ENCODE results near the gene GRK4. TPM values are rescaled to one million over a fixed set of nuclear protein-coding genes. Genes with fewer than 3 reads are reported as not detected.
A peak's percentile ranks its signal among the peaks of the same experiment; 100 is the strongest.

Gene GRK4
- total and polyA plus RNA-seq, 4 donors = 1.0 to 2.2 (median 1.8) TPM

DNA sequence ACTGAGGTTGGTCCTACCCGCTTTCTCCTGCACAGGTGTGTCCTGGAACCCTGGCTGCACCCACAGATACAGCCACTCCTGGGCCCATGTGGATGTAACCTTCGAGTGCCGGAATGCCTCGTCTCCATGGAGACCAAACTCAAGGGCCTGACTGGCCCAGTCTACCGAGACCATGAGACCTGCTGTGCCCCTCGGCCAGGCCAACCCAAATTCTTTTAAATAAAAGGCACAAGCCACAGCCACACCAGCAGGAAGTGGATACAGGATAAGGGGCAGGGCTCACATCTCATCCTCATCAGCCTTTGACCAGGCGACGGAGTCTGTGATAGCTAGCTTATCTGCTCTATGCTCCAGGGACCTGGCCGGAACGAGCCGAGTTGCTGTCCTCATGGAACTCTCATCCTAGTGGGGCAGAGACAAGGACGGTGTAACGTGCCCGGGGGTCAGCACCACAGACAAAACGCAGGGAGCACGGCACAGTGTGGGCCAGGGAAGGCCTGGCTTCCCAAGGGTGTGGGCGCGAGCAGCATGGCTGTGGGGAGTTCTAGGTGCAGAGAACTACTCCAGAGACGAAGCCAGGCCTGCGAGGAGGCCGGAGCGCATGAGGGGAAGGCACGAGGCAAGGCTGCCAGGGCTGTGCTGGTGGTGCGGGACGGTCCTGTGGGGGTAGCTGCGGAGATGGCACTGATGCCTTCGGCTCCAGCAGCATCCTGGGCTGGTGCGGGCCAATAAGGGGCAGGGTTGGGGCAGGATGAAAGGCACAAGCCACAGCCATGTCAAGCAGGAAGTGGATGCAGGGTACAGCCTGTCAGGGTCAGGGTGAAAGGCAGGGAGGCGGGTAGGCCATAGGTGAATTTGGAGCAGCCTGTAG is 22.9 kb upstream of the GRK4 start:
- Histone ChIP-seq H3K36me3 (ENCODE audit: control insufficient read depth in 4 of 4, insufficient read depth in 3 of 4, low read depth in 1 of 4, low read length in 3 of 4) (peaks cover 32 to 69% (median 40%) of the 10 kb centered on the region in 4 donors), H3K27ac (ENCODE audit: low read depth in 1 of 2, low read length in 2 of 2) (no peak overlapping the region), H3K27me3 (ENCODE audit: control insufficient read depth in 4 of 4, insufficient read depth in 4 of 4, low read length in 3 of 4) (no peaks in the 10 kb centered on the region), H3K9ac (ENCODE audit: low read depth in 1 of 2, low read length in 2 of 2) (no peak overlapping the region), H3K4me1 (ENCODE audit: control insufficient read depth in 4 of 4, insufficient read depth in 4 of 4, low read length in 3 of 4) (peaks cover 3 to 18% (median 9%) of the 10 kb centered on the region in 4 donors), H3K4me3 (ENCODE audit: low read depth in 1 of 3, low read length in 3 of 3) (no peak overlapping the region), H3K9me3 (ENCODE audit: control insufficient read depth in 4 of 4, low read length in 3 of 4) (no peaks in the 10 kb centered on the region)
- peak; percentile 28 for DNase-seq (ENCODE audit: low spot score)
- WGBS = 96% methylated on average over 29 of the region's 29 CpGs
- TF ChIP-seq SP1 (IDR thresholded peaks at IDR 0.05) (no peak), JUND (IDR thresholded peaks at IDR 0.05) (no peak), RXRA (IDR thresholded peaks at IDR 0.05) (no peak), TAF1 (conservative IDR thresholded peaks at IDR 0.05) (no peak)
- TF ChIP-seq, protein P1, sequence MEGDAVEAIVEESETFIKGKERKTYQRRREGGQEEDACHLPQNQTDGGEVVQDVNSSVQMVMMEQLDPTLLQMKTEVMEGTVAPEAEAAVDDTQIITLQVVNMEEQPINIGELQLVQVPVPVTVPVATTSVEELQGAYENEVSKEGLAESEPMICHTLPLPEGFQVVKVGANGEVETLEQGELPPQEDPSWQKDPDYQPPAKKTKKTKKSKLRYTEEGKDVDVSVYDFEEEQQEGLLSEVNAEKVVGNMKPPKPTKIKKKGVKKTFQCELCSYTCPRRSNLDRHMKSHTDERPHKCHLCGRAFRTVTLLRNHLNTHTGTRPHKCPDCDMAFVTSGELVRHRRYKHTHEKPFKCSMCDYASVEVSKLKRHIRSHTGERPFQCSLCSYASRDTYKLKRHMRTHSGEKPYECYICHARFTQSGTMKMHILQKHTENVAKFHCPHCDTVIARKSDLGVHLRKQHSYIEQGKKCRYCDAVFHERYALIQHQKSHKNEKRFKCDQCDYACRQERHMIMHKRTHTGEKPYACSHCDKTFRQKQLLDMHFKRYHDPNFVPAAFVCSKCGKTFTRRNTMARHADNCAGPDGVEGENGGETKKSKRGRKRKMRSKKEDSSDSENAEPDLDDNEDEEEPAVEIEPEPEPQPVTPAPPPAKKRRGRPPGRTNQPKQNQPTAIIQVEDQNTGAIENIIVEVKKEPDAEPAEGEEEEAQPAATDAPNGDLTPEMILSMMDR (IDR thresholded peaks at IDR 0.05; ENCODE audit: low read depth, low read length, missing input control) = no peak
- TF ChIP-seq, protein P2, sequence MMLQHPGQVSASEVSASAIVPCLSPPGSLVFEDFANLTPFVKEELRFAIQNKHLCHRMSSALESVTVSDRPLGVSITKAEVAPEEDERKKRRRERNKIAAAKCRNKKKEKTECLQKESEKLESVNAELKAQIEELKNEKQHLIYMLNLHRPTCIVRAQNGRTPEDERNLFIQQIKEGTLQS (IDR thresholded peaks at IDR 0.05) = no peak

- no peak overlapping the region for H3K4me3 ChIP-seq (ENCODE audit: low read depth in 1 of 3, low read length in 3 of 3)
- H3K27ac ChIP-seq (ENCODE audit: low read depth in 1 of 2, low read length in 2 of 2) = no peak overlapping the region
- no peak overlapping the region for H3K9ac ChIP-seq (ENCODE audit: low read depth in 1 of 2, low read length in 2 of 2)
- TF ChIP-seq, protein P3, sequence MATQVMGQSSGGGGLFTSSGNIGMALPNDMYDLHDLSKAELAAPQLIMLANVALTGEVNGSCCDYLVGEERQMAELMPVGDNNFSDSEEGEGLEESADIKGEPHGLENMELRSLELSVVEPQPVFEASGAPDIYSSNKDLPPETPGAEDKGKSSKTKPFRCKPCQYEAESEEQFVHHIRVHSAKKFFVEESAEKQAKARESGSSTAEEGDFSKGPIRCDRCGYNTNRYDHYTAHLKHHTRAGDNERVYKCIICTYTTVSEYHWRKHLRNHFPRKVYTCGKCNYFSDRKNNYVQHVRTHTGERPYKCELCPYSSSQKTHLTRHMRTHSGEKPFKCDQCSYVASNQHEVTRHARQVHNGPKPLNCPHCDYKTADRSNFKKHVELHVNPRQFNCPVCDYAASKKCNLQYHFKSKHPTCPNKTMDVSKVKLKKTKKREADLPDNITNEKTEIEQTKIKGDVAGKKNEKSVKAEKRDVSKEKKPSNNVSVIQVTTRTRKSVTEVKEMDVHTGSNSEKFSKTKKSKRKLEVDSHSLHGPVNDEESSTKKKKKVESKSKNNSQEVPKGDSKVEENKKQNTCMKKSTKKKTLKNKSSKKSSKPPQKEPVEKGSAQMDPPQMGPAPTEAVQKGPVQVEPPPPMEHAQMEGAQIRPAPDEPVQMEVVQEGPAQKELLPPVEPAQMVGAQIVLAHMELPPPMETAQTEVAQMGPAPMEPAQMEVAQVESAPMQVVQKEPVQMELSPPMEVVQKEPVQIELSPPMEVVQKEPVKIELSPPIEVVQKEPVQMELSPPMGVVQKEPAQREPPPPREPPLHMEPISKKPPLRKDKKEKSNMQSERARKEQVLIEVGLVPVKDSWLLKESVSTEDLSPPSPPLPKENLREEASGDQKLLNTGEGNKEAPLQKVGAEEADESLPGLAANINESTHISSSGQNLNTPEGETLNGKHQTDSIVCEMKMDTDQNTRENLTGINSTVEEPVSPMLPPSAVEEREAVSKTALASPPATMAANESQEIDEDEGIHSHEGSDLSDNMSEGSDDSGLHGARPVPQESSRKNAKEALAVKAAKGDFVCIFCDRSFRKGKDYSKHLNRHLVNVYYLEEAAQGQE (IDR thresholded peaks at IDR 0.05) = no peak
- TF ChIP-seq FOXA1 (IDR thresholded peaks at IDR 0.05) (no peak), SP1 (IDR thresholded peaks at IDR 0.05) (no peak), HNF4G (IDR thresholded peaks at IDR 0.05) (no peak), GABPA (IDR thresholded peaks at IDR 0.05 in 1 of 2, conservative IDR thresholded peaks at IDR 0.05 in 1 of 2) (no peak), TAF1 (conservative IDR thresholded peaks at IDR 0.05) (no peak), EGR1 (IDR thresholded peaks at IDR 0.05; ENCODE audit: low read depth in 2 of 2) (no peak), YY1 (IDR thresholded peaks at IDR 0.05) (no peak), JUND (IDR thresholded peaks at IDR 0.05) (no peak), NR2F2 (IDR thresholded peaks at IDR 0.05) (no peak), HNF4A (conservative IDR thresholded peaks at IDR 0.05) (no peak), FOXA2 (IDR thresholded peaks at IDR 0.05) (no peak)
- TF ChIP-seq, protein P1 (IDR thresholded peaks at IDR 0.05; ENCODE audit: low read depth, low read length, missing input control) = no peak
- TF ChIP-seq, protein P4, sequence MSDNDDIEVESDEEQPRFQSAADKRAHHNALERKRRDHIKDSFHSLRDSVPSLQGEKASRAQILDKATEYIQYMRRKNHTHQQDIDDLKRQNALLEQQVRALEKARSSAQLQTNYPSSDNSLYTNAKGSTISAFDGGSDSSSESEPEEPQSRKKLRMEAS (IDR thresholded peaks at IDR 0.05) = no peak
- TF ChIP-seq, protein P2 (IDR thresholded peaks at IDR 0.05) = no peak
- peak; percentile 30 for DNase-seq (ENCODE audit: low spot score)
- no peaks in the 10 kb centered on the region for H3K27me3 ChIP-seq (ENCODE audit: control insufficient read depth in 4 of 4, insufficient read depth in 4 of 4, low read length in 3 of 4)
- no peaks in the 10 kb centered on the region for H3K9me3 ChIP-seq (ENCODE audit: control insufficient read depth in 4 of 4, low read length in 3 of 4)
- peaks cover 34 to 74% (median 42%) of the 10 kb centered on the region in 4 donors for H3K36me3 ChIP-seq (ENCODE audit: control insufficient read depth in 4 of 4, insufficient read depth in 3 of 4, low read depth in 1 of 4, low read length in 3 of 4)
- H3K4me1 ChIP-seq (ENCODE audit: control insufficient read depth in 4 of 4, insufficient read depth in 4 of 4, low read length in 3 of 4) = peaks cover 1 to 13% (median 4%) of the 10 kb centered on the region in 4 donors
- WGBS = 95% methylated on average over 24 of the region's 24 CpGs
Observed at GRCh38 chr4:2941138-2942036, 22.0 kb upstream of the GRK4 start.

All from liver (tissue), 9 donors.